ENCODE measurements around the gene GALM. TPM values are rescaled to one million over a fixed set of nuclear protein-coding genes. Genes with fewer than 3 reads are reported as not detected.

The GALM gene
- 4.2 and 8.1 TPM in 2 replicates for total RNA-seq

GRCh38 chr2:38665854-38666555 lies at the start of gene GALM:
Gene GALM (plus strand): TSS chr2:38666114. CDS start chr2:38666162, 48 bp downstream.

GRCh38 chr2:38750891-38751595 lies 85.1 kb downstream of the GALM start, which contains the start of gene SRSF7:
Gene SRSF7 (minus strand): TSS chr2:38751361. CDS start chr2:38751256, 105 bp downstream.

Other genes with a start within 250 kb of the GALM start
- gene HNRNPLL, start 63.2 kb upstream of the GALM start, total RNA-seq, result 17.9 and 22.3 TPM in 2 replicates
- 39.8 and 102 TPM in 2 replicates for gene SRSF7, start 85.2 kb downstream of the GALM start, total RNA-seq
- gene GEMIN6, start 112.1 kb downstream of the GALM start, total RNA-seq, result 6.1 and 6.5 TPM in 2 replicates
- 11.1 and 12.7 TPM in 2 replicates for gene DHX57, start 209.8 kb downstream of the GALM start, total RNA-seq
- 8.1 and 11.2 TPM in 2 replicates for gene MORN2, start 209.9 kb downstream of the GALM start, total RNA-seq
- gene ARHGEF33, start 223.8 kb downstream of the GALM start, total RNA-seq, result under 0.01 TPM in 1 of 2 replicates, not detected in the other